ENCODE results near the gene KRTAP5-3. TPM values are rescaled to one million over a fixed set of nuclear protein-coding genes. Genes with fewer than 3 reads are reported as not detected.

KRTAP5-3 gene
- total RNA-seq (not detected in 2 replicates), polyA plus RNA-seq (not detected in 2 replicates), polyA minus RNA-seq (not detected in 2 replicates), Bru-seq, nascent RNA (not detected), BruChase-seq, experiment 1, labeled RNA remaining after a 6-hour chase (not detected), BruChase-seq, experiment 2, labeled RNA remaining after a 2-hour chase (not detected)
- polyA plus RNA-seq (2011; cell fraction: cytosol; rRNA removed) = not detected in 2 replicates
- polyA plus RNA-seq (2011; cell fraction: nucleus; rRNA removed) = not detected in 2 replicates
- polyA plus RNA-seq (2012) = not detected in 2 replicates
- polyA minus RNA-seq (2011; cell fraction: cytosol; rRNA and poly(A)+ RNA removed) = not detected
- not detected in 2 replicates for polyA minus RNA-seq (2011; cell fraction: nucleus; rRNA and poly(A)+ RNA removed)
- long read RNA-seq = 0 reads

GRCh38 chr11:1608363-1608762, at the start of gene KRTAP5-3:
KRTAP5-3 (minus strand) TSS chr11:1608463; CDS start chr11:1608385, 78 bp downstream.
- no peak for DNase-seq (ENCODE audit: low read depth, low spot score)
- no peak within 1 kb of the TSS for H3K9ac ChIP-seq (replicated peaks; ENCODE audit: extremely low read depth, insufficient read depth, low read length)
- POLR2A ChIA-PET = no interaction called here
- no peaks in the 10 kb centered on the region for H4K20me1 ChIP-seq (replicated peaks; ENCODE audit: control insufficient read depth, extremely low read depth, insufficient read depth, low read length)
- no peaks in the 10 kb centered on the region for H3K36me3 ChIP-seq (ENCODE audit: control insufficient read depth in 2 of 2, extremely low read depth in 1 of 2, insufficient read depth in 2 of 2, low read length in 2 of 2)
- no peaks in the 10 kb centered on the region for H3K9me1 ChIP-seq (replicated peaks; ENCODE audit: control insufficient read depth, extremely low read depth, insufficient read depth, low read length)
- no peaks in the 10 kb centered on the region for H3K79me2 ChIP-seq (ENCODE audit: control insufficient read depth, insufficient read depth, low read length)
- H3K4me1 ChIP-seq (ENCODE audit: control insufficient read depth, extremely low read depth, insufficient read depth, low read length) = no peaks in the 10 kb centered on the region
- intact Hi-C loops (cut with micrococcal nuclease) = no loop called here
- no peak for FAIRE-seq
- H3K4me3 ChIP-seq (replicated peaks in 1 of 3; ENCODE audit: insufficient read depth in 1 of 3, low read depth in 1 of 3, low read length in 3 of 3) = no peak within 1 kb of the TSS
- H3K9me3 ChIP-seq (replicated peaks; ENCODE audit: control insufficient read depth, insufficient read depth, low read length) = no peaks in the 10 kb centered on the region
- no peaks in the 10 kb centered on the region for H3K27me3 ChIP-seq (ENCODE audit: control insufficient read depth in 2 of 2, insufficient read depth in 2 of 2, low read length in 2 of 2)
- TF ChIP-seq CTCF (IDR thresholded peaks at IDR 0.05; ENCODE audit: extremely low read depth in 1 of 2, insufficient read depth in 1 of 2, low read depth in 1 of 2, low read length in 2 of 2) (no peak), MYC (IDR thresholded peaks at IDR 0.05; ENCODE audit: low read depth, low read length) (no peak), FOS (IDR thresholded peaks at IDR 0.05; ENCODE audit: borderline replicate concordance, insufficient read depth, low read length) (no peak), EZH2 (IDR thresholded peaks at IDR 0.05; ENCODE audit: borderline replicate concordance, low read depth, low read length, severe bottlenecking) (no peak), GATA2 (IDR thresholded peaks at IDR 0.05; ENCODE audit: insufficient read depth, insufficient read length, low read depth, low read length) (no peak), POLR2A (IDR thresholded peaks at IDR 0.05; ENCODE audit: low read depth, low read length) (no peak), MAX (IDR thresholded peaks at IDR 0.05; ENCODE audit: insufficient read depth, insufficient read length) (no peak), JUN (IDR thresholded peaks at IDR 0.05; ENCODE audit: borderline replicate concordance, insufficient read depth, insufficient read length, low read depth) (no peak), POLR2AphosphoS5 (IDR thresholded peaks at IDR 0.05; ENCODE audit: insufficient read depth, low read depth, low read length) (no peak)
- BruUV-seq (replicated peaks) = no TSS peak
- H3K27ac ChIP-seq (ENCODE audit: insufficient read depth, low read depth, low read length) = no peak within 1 kb of the TSS
- H2AFZ ChIP-seq (ENCODE audit: low read depth, low read length) = no peak within 1 kb of the TSS
- dilution Hi-C loops (cut with MboI; ENCODE audit: extremely low pct_ligation_motif_present, low sequenced_read_pairs) = no loop called here
- H3K4me2 ChIP-seq (ENCODE audit: insufficient read depth, low read length) = no peak within 1 kb of the TSS
- CTCF ChIA-PET = interaction anchor here (1.5 kb wide), 1 partner anchor 13 kb away, joined by 9 read pairs; no protein-coding TSS in a partner anchor
